ENCODE data around the gene THOC1.
"Not testable (repeated sequence)": the region's sequence is repeated elsewhere in the genome, so short reads cannot be mapped to it uniquely, and the experiment has no call there.

The THOC1 gene

DNA sequence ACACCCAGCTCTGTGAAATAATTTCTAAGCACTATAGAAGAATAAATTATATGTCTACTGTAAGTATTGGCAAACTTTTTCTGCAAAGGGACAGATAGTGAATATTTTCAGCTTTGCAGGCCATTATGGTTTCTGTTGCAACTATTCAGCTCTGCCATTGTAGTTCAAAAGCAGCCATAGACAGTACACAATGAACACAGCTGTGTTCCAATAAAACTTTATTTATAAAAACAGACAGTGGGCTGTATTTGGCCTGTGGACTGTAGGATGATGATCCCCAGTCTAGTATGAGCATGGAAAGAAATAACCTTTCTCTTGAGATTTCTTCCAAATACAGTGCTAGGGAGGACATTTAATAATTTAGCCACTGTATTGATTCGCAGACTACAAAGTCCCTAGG lies 35.2 kb upstream of the THOC1 start:
- no peaks in the 10 kb centered on the region for H3K9me3 ChIP-seq (ENCODE audit: control insufficient read depth in 2 of 2, low read length in 2 of 2)
- H3K27me3 ChIP-seq (ENCODE audit: control insufficient read depth in 1 of 2, insufficient read depth in 2 of 2, low read length in 2 of 2): no peaks in the 10 kb centered on the region
- H3K36me3 ChIP-seq (ENCODE audit: control insufficient read depth in 2 of 2, insufficient read depth in 2 of 2, low read length in 2 of 2): no peaks in the 10 kb centered on the region
- no peak overlapping the region for H3K4me3 ChIP-seq (ENCODE audit: low read length in 2 of 2)
- no peak overlapping the region for H3K9ac ChIP-seq (ENCODE audit: low read length in 2 of 2)
- H3K27ac ChIP-seq (ENCODE audit: low read length): no peak overlapping the region
- H3K4me1 ChIP-seq (ENCODE audit: control insufficient read depth, insufficient read depth, low read length): no peaks in the 10 kb centered on the region

DNA sequence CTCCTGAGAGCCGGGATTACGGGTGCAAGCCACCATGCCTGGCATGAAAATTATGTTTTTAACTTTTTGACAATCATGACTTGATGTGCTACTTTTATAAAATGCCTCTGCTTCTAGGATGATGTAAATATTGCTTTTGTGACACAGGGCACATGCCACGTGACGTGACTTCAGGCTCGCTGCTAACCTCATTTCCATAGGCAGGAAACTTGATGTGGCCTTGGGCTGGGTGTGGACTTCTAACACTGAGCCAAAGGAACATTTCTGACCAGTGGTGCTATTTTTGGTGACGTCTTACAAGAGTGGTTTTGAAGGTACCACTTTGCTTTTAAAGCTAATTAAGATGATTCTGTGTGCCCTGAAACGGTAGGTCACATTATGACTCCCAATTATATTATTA lies 34.2 kb upstream of the THOC1 start:
- Histone ChIP-seq H3K27ac (ENCODE audit: low read length) (no peak overlapping the region), H3K4me1 (ENCODE audit: control insufficient read depth, insufficient read depth, low read length) (no peaks in the 10 kb centered on the region), H3K9me3 (ENCODE audit: control insufficient read depth in 2 of 2, low read length in 2 of 2) (no peaks in the 10 kb centered on the region), H3K36me3 (ENCODE audit: control insufficient read depth in 2 of 2, insufficient read depth in 2 of 2, low read length in 2 of 2) (no peaks in the 10 kb centered on the region), H3K9ac (ENCODE audit: low read length in 2 of 2) (no peak overlapping the region), H3K4me3 (ENCODE audit: low read length in 2 of 2) (no peak overlapping the region), H3K27me3 (ENCODE audit: control insufficient read depth in 1 of 2, insufficient read depth in 2 of 2, low read length in 2 of 2) (no peaks in the 10 kb centered on the region)

DNA sequence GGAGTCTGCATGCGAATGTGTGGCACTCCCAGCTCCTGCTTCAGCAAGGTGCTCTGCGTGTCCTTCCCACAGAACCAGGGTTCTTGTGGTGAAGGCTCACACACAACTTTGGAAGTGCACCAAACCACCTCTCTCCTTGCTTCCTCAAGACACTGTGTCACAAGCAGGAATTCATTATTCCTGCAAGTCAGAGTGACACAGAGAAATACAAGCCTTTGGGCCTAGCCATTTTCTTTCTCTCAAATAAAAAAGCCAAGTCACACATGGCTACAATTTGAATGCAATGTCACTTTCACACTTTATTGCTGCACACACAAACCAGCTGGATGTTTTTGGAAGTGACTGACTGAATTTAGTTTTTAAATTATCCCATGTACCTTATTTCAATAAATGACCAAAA lies 30.1 kb upstream of the THOC1 start:
- Histone ChIP-seq H3K4me1 (ENCODE audit: control insufficient read depth, insufficient read depth, low read length) (no peaks in the 10 kb centered on the region), H3K9ac (ENCODE audit: low read length in 2 of 2) (no peak overlapping the region), H3K9me3 (ENCODE audit: control insufficient read depth in 2 of 2, low read length in 2 of 2) (no peaks in the 10 kb centered on the region), H3K4me3 (ENCODE audit: low read length in 2 of 2) (no peak overlapping the region), H3K36me3 (ENCODE audit: control insufficient read depth in 2 of 2, insufficient read depth in 2 of 2, low read length in 2 of 2) (no peaks in the 10 kb centered on the region), H3K27ac (ENCODE audit: low read length) (no peak overlapping the region), H3K27me3 (ENCODE audit: control insufficient read depth in 1 of 2, insufficient read depth in 2 of 2, low read length in 2 of 2) (no peaks in the 10 kb centered on the region)

DNA sequence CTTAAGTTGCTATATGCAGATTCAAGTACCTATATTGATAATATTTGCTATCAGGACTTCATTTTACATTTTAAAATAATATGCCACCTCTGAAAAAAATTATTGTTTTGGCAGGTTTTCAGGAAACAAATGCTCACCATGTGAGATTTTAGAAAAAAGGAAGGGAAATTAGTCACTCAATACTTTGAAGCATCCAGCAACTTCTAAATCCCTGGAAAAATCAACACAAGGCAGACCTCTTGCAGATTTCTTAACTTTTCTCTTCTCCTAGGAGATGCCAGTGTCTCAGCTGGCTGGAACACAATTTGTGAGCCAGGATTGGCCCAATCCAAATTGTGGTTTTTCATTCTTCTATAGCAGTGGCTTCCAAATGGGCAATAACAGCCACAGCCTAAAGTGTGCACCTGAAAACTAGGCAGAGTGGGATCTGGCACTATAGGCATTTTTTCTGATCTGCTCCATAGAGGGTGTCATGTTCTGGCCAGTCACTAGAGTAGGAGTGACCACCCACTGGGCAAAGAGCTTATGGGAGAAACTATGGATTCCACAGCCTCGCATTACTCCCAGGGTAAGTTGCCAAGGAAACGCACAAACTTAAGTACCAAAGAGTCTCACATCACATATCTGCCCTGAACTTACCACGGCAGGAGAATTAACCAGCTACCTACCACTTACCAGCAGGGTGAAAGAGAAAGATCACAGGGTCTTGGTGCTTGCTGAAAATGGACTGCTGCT lies 28.1 kb upstream of the THOC1 start:
- H3K4me3 ChIP-seq (ENCODE audit: low read length in 2 of 2): no peak overlapping the region
- no peaks in the 10 kb centered on the region for H3K36me3 ChIP-seq (ENCODE audit: control insufficient read depth in 2 of 2, insufficient read depth in 2 of 2, low read length in 2 of 2)
- no peaks in the 10 kb centered on the region for H3K4me1 ChIP-seq (ENCODE audit: control insufficient read depth, insufficient read depth, low read length)
- no peak overlapping the region for H3K27ac ChIP-seq (ENCODE audit: low read length)
- no peaks in the 10 kb centered on the region for H3K27me3 ChIP-seq (ENCODE audit: control insufficient read depth in 1 of 2, insufficient read depth in 2 of 2, low read length in 2 of 2)
- no peak overlapping the region for H3K9ac ChIP-seq (ENCODE audit: low read length in 2 of 2)
- no peaks in the 10 kb centered on the region for H3K9me3 ChIP-seq (ENCODE audit: control insufficient read depth in 2 of 2, low read length in 2 of 2)

DNA sequence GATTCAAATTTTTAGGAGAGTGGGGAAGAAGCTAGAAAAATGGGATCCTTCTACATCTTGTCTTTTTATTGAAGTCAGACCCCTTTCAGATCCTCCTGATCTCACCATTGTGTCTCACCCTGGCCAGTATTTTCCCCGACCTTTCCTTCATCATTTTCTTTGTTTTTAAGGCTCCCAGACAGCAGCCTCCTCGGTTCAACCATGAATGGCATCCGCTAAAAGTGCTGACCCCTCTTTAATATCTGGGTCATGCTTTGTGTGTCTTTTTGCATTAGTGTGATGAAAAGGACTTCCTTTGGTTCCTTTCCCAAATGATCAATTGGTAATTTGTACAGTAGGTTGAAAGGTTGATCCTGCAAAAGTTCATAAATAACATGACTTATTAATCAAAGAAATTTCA lies 26.7 kb upstream of the THOC1 start:
- H3K9me3 ChIP-seq (ENCODE audit: control insufficient read depth in 2 of 2, low read length in 2 of 2): no peaks in the 10 kb centered on the region
- H3K4me1 ChIP-seq (ENCODE audit: control insufficient read depth, insufficient read depth, low read length): no peaks in the 10 kb centered on the region
- no peak overlapping the region for H3K27ac ChIP-seq (ENCODE audit: low read length)
- no peak overlapping the region for H3K9ac ChIP-seq (ENCODE audit: low read length in 2 of 2)
- no peaks in the 10 kb centered on the region for H3K36me3 ChIP-seq (ENCODE audit: control insufficient read depth in 2 of 2, insufficient read depth in 2 of 2, low read length in 2 of 2)
- no peaks in the 10 kb centered on the region for H3K27me3 ChIP-seq (ENCODE audit: control insufficient read depth in 1 of 2, insufficient read depth in 2 of 2, low read length in 2 of 2)
- H3K4me3 ChIP-seq (ENCODE audit: low read length in 2 of 2): no peak overlapping the region

DNA sequence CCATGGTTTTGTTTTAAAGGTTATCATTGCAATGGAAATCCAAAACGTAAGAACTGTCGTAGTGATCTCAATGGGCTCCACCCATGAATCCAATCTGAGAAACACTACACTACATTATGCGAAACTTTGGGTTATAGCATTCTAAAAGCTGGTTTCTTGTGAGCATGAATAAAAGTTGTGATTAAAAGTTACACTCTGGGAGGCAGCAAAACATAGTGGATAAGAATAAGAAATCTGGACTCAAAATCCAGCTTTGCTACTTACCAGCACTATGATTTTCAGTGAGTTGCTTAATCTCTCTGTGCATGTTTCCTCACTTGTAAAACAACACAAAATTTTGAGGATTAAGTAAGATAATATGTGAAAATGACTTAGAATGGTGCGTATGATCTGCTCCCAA lies 25.7 kb upstream of the THOC1 start:
- no peaks in the 10 kb centered on the region for H3K27me3 ChIP-seq (ENCODE audit: control insufficient read depth in 1 of 2, insufficient read depth in 2 of 2, low read length in 2 of 2)
- no peak overlapping the region for H3K4me3 ChIP-seq (ENCODE audit: low read length in 2 of 2)
- no peaks in the 10 kb centered on the region for H3K4me1 ChIP-seq (ENCODE audit: control insufficient read depth, insufficient read depth, low read length)
- no peak overlapping the region for H3K9ac ChIP-seq (ENCODE audit: low read length in 2 of 2)
- H3K9me3 ChIP-seq (ENCODE audit: control insufficient read depth in 2 of 2, low read length in 2 of 2): no peaks in the 10 kb centered on the region
- H3K27ac ChIP-seq (ENCODE audit: low read length): no peak overlapping the region
- H3K36me3 ChIP-seq (ENCODE audit: control insufficient read depth in 2 of 2, insufficient read depth in 2 of 2, low read length in 2 of 2): no peaks in the 10 kb centered on the region

DNA sequence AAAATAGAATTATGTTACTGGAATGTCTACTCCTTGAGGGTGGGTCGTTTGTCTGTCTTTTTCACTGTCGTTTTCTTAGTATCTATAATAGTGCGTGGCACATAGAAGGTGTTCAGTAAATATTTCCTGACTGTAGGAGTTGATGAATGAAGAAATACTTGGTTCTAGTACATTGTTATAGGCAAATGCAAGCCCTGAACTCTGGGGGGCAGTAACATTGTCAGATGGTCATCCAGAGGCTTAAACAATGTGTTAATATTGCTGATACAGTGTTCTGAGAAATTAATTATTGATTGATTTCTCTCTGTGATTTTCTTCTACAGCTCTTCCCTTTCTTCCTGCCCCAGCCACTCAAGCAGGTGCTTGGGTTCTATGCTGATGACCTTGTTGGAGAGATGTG lies 24.4 kb upstream of the THOC1 start:
- H3K36me3 ChIP-seq (ENCODE audit: control insufficient read depth in 2 of 2, insufficient read depth in 2 of 2, low read length in 2 of 2): no peaks in the 10 kb centered on the region
- H3K27ac ChIP-seq (ENCODE audit: low read length): no peak overlapping the region
- H3K9ac ChIP-seq (ENCODE audit: low read length in 2 of 2): no peak overlapping the region
- H3K4me1 ChIP-seq (ENCODE audit: control insufficient read depth, insufficient read depth, low read length): no peaks in the 10 kb centered on the region
- no peak overlapping the region for H3K4me3 ChIP-seq (ENCODE audit: low read length in 2 of 2)
- H3K27me3 ChIP-seq (ENCODE audit: control insufficient read depth in 1 of 2, insufficient read depth in 2 of 2, low read length in 2 of 2): no peaks in the 10 kb centered on the region
- H3K9me3 ChIP-seq (ENCODE audit: control insufficient read depth in 2 of 2, low read length in 2 of 2): no peaks in the 10 kb centered on the region

DNA sequence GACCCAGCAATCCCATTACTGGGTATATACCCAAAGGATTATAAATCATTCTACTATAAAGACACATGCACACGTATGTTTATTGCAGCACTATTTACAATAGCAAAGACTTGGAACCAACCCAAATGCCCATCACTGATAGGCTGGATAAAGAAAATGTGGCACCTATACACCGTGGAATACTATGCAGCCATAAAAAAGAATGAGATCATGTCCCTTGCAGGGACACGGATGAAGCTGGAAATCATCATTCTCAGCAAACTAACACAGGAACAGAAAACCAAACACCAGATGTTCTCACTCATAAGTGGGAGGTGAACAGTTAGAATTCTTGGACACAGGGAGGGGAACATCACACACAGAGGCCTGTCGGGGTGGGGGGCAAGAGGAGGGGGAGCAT lies 22.1 kb upstream of the THOC1 start:
- not testable (repeated sequence) for H3K4me3 ChIP-seq (ENCODE audit: low read length in 2 of 2); H3K27ac ChIP-seq (ENCODE audit: low read length); H3K9me3 ChIP-seq (ENCODE audit: control insufficient read depth in 2 of 2, low read length in 2 of 2); H3K27me3 ChIP-seq (ENCODE audit: control insufficient read depth in 1 of 2, insufficient read depth in 2 of 2, low read length in 2 of 2); H3K36me3 ChIP-seq (ENCODE audit: control insufficient read depth in 2 of 2, insufficient read depth in 2 of 2, low read length in 2 of 2); H3K9ac ChIP-seq (ENCODE audit: low read length in 2 of 2); H3K4me1 ChIP-seq (ENCODE audit: control insufficient read depth, insufficient read depth, low read length)

DNA sequence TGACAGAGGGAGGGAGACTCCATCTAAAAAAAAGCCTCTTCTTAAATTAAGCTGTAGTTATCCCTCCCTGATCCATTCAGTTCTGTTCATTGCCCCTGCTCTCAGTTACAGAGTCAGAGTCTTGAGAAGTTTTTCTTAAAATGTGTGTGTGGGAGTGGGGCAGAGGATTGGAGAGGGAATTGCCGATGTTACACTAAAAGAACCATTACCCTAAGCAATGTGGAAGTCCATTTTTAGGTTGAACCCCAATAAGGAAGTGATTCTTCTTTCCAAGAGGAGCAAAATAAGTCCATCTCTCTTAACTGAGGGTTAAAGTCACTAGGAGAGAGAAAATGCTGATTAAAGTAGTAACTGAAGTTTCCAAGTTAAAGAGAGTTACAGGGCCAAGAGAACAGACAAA lies 21.2 kb upstream of the THOC1 start:
- no peak overlapping the region for H3K9ac ChIP-seq (ENCODE audit: low read length in 2 of 2)
- H3K4me3 ChIP-seq (ENCODE audit: low read length in 2 of 2): no peak overlapping the region
- no peak overlapping the region for H3K27ac ChIP-seq (ENCODE audit: low read length)
- H3K27me3 ChIP-seq (ENCODE audit: control insufficient read depth in 1 of 2, insufficient read depth in 2 of 2, low read length in 2 of 2): no peaks in the 10 kb centered on the region
- no peaks in the 10 kb centered on the region for H3K36me3 ChIP-seq (ENCODE audit: control insufficient read depth in 2 of 2, insufficient read depth in 2 of 2, low read length in 2 of 2)
- H3K4me1 ChIP-seq (ENCODE audit: control insufficient read depth, insufficient read depth, low read length): no peaks in the 10 kb centered on the region
- no peaks in the 10 kb centered on the region for H3K9me3 ChIP-seq (ENCODE audit: control insufficient read depth in 2 of 2, low read length in 2 of 2)

DNA sequence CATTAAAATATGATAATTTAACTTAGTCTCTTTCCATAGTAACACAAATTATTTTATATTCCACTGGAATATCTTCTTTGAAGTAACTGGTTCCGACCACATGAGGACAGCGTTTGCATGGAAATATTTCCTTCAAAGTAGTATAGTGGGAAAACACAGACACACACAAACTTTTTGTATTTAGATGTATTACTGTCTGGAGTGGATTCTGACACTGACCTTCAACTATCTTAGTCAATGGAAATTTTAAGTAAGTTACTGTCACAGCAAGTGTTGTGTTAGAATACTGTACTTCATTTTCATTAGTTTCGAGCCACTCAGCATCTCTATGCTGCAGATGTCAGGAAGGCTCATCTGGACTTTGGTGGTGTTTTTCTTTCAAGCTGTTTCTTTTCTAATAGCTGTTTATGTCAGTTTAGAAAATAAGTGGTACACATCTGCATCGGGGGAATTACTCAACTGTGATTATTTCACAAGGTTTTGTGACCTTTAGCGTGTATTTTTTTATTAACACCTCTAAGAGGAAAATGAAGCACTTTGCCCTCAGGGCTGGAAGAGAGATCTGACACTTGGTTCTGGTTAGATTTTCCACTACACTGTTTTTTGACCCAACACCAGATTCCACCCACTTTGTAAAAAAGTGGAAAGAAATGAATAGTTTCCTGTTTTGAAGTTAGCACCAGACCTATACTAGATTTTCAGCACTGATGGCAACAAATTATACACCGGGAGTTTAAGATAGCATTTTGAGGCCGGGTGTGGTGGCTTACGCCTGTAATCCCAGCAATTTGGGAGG lies 18.9 kb upstream of the THOC1 start:
- H3K4me1 ChIP-seq (ENCODE audit: control insufficient read depth, insufficient read depth, low read length): no peaks in the 10 kb centered on the region
- H3K4me3 ChIP-seq (ENCODE audit: low read length in 2 of 2): no peak overlapping the region
- no peak overlapping the region for H3K27ac ChIP-seq (ENCODE audit: low read length)
- no peaks in the 10 kb centered on the region for H3K27me3 ChIP-seq (ENCODE audit: control insufficient read depth in 1 of 2, insufficient read depth in 2 of 2, low read length in 2 of 2)
- no peaks in the 10 kb centered on the region for H3K9me3 ChIP-seq (ENCODE audit: control insufficient read depth in 2 of 2, low read length in 2 of 2)
- no peak overlapping the region for H3K9ac ChIP-seq (ENCODE audit: low read length in 2 of 2)
- no peaks in the 10 kb centered on the region for H3K36me3 ChIP-seq (ENCODE audit: control insufficient read depth in 2 of 2, insufficient read depth in 2 of 2, low read length in 2 of 2)

DNA sequence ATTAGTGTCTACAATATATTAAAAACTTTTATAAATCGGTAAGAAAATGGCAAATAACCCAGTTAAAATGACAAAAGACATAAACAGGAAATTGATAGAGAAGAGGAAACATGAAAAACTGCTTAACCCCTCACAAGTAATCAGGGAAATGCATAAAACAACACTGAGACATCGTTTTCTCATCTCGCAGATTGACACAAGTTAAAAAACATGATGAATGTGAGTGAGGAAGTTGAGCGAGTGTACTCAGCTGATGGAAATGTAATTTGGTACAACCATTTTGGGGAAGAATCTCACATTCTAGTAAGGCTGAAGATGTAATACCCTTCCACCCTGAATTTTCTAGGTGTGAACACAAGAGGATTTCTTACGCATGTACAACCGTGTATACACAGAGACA lies 18.0 kb upstream of the THOC1 start:
- Histone ChIP-seq H3K9me3 (ENCODE audit: control insufficient read depth in 2 of 2, low read length in 2 of 2) (no peaks in the 10 kb centered on the region), H3K27me3 (ENCODE audit: control insufficient read depth in 1 of 2, insufficient read depth in 2 of 2, low read length in 2 of 2) (no peaks in the 10 kb centered on the region), H3K4me1 (ENCODE audit: control insufficient read depth, insufficient read depth, low read length) (no peaks in the 10 kb centered on the region), H3K9ac (ENCODE audit: low read length in 2 of 2) (no peak overlapping the region), H3K27ac (ENCODE audit: low read length) (no peak overlapping the region), H3K36me3 (ENCODE audit: control insufficient read depth in 2 of 2, insufficient read depth in 2 of 2, low read length in 2 of 2) (no peaks in the 10 kb centered on the region), H3K4me3 (ENCODE audit: low read length in 2 of 2) (no peak overlapping the region)

Measured in stomach smooth muscle (tissue), 2 donors.